ENCODE results near the gene FOXC1. TPM values are rescaled to one million over a fixed set of nuclear protein-coding genes. Genes with fewer than 3 reads are reported as not detected.

Gene FOXC1
- total RNA-seq, 1 experiment from 2014 or later: 88.4 TPM

DNA sequence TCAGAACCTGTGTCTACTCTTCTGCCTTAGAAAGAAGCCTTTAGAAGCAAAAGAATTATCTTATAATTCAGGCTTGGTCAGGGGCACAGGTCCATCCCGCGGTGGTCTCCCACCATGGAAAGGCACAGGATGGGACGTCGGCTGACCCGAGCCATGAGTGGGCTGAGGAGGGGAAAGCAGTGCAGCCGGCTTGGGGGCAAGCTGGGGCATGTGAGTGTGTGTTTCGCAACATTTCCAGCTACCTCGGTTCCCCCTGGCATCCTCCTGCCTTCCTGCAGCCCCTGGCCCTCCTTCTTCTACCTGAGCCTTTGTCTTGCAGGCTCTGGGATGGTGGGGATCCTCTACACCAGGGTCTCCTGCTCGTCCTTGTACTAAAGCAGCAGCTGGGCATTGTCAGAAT is 29.1 kb upstream of the FOXC1 start:
- in situ Hi-C loops (cut with HindIII; ENCODE audit: low pct_unique_long_range_greater_than_20kb, low sequenced_read_pairs): no loop called here
- DNase-seq (ENCODE audit: low read depth): no peak

GRCh38 chr6:1581120-1581991 is 28.4 kb upstream of the FOXC1 start:
- in situ Hi-C loops (cut with HindIII; ENCODE audit: low pct_unique_long_range_greater_than_20kb, low sequenced_read_pairs): no loop called here
- DNase-seq (ENCODE audit: low read depth): no peak

- in situ Hi-C loops (cut with HindIII; ENCODE audit: low pct_unique_long_range_greater_than_20kb, low sequenced_read_pairs): no loop called here
These were observed 25.6 kb upstream of the FOXC1 start for GRCh38 chr6:1584146-1584545.

DNA sequence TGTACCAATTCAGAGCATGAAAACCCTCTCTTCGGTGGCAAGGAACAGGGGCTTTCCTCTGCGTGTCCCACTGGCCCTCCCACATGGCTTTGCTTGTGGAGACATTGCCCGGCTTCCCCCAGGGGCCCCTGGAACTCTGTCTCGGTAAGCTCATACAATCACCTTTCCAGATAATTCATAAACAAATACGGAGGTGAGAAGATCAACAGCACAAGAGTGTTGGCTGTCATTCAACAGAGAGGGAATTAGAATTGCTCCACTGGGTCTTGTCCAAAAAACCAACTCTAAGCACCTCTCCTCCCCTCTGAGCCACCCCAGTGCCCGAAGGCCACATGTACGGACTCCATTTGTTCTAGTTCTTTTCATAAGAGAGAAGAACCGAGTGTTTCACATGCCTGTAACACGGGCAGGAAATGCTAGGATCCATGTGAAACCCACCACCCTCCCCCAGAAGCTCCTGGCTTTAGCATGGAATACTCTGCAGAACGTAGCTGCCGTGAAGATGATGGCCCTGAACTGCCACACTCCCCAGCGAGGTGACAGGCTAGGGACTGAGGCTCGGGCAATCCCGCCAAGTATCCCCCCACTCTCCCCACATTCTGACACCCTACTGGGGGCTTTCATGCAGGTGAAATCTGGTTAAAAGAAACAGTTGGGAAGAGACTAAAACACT is 24.6 kb upstream of the FOXC1 start:
- DNase-seq (ENCODE audit: low read depth): no peak
- in situ Hi-C loops (cut with HindIII; ENCODE audit: low pct_unique_long_range_greater_than_20kb, low sequenced_read_pairs): no loop called here

More at GRCh38 chr6:1584146-1584545, 25.6 kb upstream of the FOXC1 start:
- no peak for DNase-seq (ENCODE audit: low read depth)

DNA sequence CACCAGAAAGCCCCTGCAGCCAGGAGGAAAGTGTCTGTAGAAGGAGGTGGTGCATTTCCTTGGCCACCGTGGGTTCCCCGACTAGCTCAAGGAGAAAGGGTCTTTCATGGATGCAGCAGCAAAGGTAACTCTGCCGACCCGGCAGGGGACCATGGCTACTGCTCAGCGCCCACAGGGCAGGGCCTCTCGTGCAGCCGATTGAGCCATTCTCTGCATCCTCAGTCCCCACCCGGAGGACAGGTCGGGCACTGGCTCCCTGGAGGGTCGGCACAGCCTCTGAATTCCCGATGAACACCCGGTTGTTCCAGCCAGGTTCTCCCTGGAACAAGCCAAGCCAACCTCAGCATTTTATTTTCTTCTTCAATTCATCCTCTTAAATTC is 24.1 kb upstream of the FOXC1 start:
- in situ Hi-C loops (cut with HindIII; ENCODE audit: low pct_unique_long_range_greater_than_20kb, low sequenced_read_pairs): no loop called here

DNA sequence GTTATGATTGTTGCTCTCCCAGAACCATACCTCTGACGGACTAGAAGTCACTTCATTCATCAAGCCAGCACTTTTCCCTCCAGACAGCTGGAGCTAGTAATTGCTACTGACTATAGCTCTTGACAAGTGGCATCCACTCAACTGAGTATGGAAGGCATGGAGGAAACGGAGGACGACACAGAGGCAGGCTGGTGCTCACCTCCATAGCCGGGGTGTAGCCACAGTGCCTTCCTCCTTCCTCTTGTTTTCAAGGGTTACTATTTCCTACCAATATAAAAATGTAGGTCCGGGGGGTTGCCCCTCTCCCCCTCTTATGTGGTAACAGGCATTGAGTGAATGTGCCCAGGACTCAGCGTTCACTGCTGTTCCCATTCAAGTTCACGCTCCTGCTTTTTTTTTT is 23.5 kb upstream of the FOXC1 start:
- in situ Hi-C loops (cut with HindIII; ENCODE audit: low pct_unique_long_range_greater_than_20kb, low sequenced_read_pairs): no loop called here
- no peak for DNase-seq (ENCODE audit: low read depth)

More for the DNA sequence above, 24.1 kb upstream of the FOXC1 start:
- no peak for DNase-seq (ENCODE audit: low read depth)

DNA sequence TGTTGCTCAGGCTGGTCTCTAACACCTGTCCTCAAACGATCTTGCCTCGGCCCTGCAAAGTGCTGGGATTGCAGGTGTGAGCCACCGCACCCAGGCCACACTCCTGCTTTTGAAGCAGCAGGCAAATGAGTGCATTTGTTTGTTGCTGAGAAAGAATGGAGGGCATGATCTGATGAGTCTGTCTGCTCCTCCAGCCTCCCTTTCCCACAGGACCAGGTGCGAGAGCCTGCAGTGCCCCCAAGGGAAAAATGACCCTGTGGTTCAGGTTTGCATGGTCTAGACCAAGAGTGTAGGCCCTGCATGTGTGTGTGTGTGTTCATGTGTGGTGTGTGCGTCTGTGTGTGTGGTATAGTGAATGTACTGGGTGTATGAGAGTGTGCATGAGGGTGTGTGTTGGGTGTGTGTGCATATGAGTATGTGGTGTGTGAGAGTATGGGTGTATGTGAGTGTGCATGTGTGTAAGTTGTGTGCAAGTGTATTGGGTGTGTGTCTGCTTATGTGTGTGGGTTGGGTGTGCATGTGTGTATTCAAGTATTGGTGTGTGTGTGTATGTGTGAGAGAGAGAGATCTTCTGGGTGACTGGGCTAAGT is 22.8 kb upstream of the FOXC1 start:
- no peak for DNase-seq (ENCODE audit: low read depth)
- in situ Hi-C loops (cut with HindIII; ENCODE audit: low pct_unique_long_range_greater_than_20kb, low sequenced_read_pairs): no loop called here

DNA sequence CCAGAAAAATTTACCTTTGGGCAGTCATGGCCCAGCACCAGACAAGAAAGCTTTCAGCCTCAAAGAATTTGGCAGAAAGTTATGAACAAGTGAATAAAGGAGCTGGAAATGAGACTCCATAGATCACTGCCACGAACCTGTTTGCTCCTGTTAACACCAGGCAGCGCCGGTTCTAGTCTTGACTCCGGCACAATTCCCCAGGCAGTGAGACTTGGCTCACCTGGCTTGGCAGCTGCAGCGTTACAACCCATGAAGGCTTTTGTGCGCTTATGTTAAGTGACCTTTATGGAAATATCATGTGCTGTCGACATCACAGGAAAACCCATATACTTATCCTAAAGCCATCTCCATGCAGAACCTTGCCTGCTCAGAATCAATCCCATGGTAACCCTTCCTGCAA is 22.2 kb upstream of the FOXC1 start:
- in situ Hi-C loops (cut with HindIII; ENCODE audit: low pct_unique_long_range_greater_than_20kb, low sequenced_read_pairs): no loop called here
- no peak for DNase-seq (ENCODE audit: low read depth)

DNA sequence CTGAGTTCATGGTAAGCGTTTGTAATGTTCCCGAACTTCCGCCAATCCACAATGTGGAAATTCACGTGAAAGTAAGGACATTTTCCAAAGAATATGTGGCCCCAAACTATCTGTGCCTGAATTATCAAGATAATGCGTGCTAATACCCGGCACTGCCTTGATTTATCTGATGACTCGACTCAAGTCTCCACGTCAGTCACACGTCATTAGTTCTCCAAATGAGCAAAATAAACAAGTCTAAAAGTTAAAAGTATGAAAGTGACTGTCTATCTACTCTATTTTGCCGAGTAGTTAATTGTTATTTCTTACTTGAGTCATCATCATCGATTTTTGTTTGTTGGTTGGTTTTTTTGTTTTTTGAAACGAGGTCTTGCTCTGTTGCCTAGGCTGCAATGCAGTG is 21.7 kb upstream of the FOXC1 start:
- in situ Hi-C loops (cut with HindIII; ENCODE audit: low pct_unique_long_range_greater_than_20kb, low sequenced_read_pairs): no loop called here
- DNase-seq (ENCODE audit: low read depth): no peak

DNA sequence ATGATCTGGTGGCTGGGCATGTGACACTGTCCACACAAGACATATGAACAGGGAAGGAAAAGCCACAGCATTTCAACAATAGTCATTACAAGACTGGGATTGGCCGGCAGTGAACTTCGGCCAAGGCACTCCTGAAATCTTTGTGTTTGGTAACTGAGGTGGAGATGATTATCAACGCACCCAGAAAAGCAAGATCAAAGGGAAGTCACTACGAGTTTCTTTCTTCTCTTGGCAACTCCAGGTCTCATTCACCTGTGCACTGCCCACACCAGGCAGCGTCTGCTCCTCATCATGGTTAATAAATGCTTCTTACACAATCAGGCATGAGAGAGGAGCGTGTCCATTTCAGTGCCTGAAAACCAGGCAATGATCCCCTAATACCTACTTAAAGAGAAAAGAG is 20.5 kb upstream of the FOXC1 start:
- no peak for DNase-seq (ENCODE audit: low read depth)
- in situ Hi-C loops (cut with HindIII; ENCODE audit: low pct_unique_long_range_greater_than_20kb, low sequenced_read_pairs): no loop called here

DNA sequence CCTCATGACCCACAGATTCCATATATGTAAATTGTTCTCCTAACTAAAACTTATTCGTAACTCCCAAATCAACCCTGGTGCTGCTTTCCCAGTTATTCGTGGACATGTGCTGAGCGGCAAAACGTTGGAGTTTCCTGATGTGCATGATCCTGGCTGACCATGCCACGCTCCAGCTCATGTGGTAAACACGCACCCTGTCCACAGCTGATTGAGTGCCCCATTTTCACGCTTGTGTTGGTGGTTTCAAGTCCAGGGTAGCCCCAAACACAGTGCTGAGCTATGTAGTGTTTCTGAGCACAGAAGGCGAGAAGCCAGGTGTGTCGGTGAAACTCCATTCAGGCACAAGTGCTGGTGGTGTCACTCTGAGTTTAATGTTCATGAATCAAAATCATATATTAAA is 19.1 kb upstream of the FOXC1 start:
- in situ Hi-C loops (cut with HindIII; ENCODE audit: low pct_unique_long_range_greater_than_20kb, low sequenced_read_pairs): no loop called here
- no peak for DNase-seq (ENCODE audit: low read depth)

DNA sequence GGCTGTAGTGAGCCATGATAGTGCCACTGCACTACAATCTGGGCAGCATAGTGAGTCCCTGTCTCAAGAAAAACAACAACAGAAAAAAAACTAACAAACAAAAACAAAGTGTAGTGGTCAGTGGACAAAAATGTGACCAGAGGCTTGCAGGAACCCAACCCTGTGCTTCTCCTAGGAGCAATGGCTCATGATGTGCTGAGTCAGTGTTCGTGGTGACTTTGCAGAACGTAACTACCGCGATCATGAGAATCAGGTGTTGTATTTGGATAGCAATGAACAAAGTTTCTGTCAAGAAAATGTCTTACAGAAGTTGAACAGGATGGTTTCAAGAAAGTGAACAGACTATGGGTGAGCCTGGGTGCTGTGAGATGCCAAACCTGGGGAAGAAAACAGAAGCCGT is 18.5 kb upstream of the FOXC1 start:
- in situ Hi-C loops (cut with HindIII; ENCODE audit: low pct_unique_long_range_greater_than_20kb, low sequenced_read_pairs): no loop called here

DNA sequence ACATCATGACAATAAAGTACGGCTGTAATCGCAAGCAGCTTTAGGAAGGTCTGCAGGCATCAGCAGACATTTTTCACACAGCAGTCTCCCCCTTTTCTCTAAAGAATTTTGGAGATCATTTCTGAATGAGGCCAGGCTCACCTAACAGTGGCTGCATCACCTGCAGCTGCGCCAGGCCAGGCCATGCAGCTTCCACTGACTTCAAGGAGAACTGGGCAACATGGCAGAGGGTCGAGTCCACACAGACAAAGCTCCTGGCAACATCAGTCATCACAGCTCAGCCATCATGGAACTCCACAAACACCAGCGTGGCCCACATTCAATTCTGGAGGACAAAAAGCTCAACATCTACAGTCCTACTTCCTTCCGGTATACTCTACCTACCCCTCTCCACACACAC is 17.8 kb upstream of the FOXC1 start:
- in situ Hi-C loops (cut with HindIII; ENCODE audit: low pct_unique_long_range_greater_than_20kb, low sequenced_read_pairs): no loop called here
- DNase-seq (ENCODE audit: low read depth): no peak

More for the DNA sequence above, 18.5 kb upstream of the FOXC1 start:
- no peak for DNase-seq (ENCODE audit: low read depth)

DNA sequence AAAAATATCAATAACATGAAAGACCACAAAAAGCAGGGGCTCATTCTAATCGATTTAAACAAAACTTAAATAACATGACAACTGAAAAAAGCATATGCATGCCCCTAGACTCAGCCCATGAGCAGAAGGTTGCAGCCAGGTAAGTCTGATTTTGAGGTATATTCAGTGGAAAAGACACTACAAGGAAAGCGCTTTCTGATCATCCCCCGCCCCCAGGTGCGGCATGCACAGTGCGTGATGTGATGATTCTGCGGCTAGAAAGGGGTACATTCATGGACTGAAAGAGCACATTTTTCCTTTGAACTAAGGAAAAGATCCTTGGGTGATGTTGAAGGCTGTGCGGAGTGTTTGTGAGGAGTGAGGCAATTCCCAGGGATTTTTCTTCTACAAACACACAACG is 16.9 kb upstream of the FOXC1 start:
- in situ Hi-C loops (cut with HindIII; ENCODE audit: low pct_unique_long_range_greater_than_20kb, low sequenced_read_pairs): no loop called here
- DNase-seq (ENCODE audit: low read depth): no peak

DNA sequence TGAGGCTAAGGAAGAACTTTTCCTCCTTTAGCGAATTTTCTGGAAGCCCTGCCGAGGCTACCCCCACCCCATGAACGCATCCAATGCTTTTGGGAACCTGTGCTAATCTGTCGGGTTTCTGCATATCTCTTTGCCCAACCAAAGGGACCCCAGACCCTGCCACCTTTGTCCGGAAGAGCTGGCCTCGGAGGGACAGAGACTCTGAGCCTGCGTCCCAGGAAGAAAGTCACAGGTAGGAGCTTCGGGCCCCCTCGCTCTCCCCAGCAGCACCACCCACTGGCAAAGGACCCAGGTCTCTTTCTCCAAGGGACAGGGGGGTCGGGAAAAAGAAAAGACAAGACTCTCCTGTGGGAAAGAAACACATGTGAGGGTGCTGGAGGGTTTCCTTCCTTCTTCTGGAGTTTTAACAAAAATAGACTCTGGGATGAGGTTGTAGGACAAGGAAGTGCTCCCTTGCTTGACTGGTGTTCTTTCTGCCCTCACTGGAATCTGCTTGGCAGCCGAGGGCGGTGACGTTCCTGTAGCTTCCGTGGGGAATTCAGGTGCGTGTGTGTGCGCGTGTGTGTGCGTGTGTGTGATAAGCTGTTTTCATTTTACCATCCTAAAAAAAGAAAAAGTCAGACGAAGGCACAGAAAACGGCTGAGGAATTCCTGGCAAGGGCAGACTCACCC is 16.3 kb upstream of the FOXC1 start:
- DNase-seq (ENCODE audit: low read depth): no peak
- in situ Hi-C loops (cut with HindIII; ENCODE audit: low pct_unique_long_range_greater_than_20kb, low sequenced_read_pairs): no loop called here

DNA sequence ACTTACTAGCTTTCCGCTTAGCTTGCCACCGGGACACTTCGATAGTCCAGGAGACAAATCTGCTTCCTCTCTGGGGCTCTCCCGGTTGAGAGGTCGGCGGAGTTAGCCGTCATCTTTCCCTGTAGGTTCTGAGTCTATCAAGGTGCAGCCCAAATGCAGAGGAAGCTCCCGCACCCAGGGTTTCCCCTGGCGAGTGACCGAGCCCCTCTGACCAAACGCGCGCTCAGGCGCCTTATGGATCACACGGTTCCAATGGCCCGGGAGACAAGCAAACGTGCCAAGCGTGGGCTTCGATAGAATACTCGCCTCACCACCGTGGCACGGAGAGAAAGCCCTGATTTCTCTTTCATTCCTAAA is 15.8 kb upstream of the FOXC1 start:
- in situ Hi-C loops (cut with HindIII; ENCODE audit: low pct_unique_long_range_greater_than_20kb, low sequenced_read_pairs): no loop called here
- DNase-seq (ENCODE audit: low read depth): no peak

DNA sequence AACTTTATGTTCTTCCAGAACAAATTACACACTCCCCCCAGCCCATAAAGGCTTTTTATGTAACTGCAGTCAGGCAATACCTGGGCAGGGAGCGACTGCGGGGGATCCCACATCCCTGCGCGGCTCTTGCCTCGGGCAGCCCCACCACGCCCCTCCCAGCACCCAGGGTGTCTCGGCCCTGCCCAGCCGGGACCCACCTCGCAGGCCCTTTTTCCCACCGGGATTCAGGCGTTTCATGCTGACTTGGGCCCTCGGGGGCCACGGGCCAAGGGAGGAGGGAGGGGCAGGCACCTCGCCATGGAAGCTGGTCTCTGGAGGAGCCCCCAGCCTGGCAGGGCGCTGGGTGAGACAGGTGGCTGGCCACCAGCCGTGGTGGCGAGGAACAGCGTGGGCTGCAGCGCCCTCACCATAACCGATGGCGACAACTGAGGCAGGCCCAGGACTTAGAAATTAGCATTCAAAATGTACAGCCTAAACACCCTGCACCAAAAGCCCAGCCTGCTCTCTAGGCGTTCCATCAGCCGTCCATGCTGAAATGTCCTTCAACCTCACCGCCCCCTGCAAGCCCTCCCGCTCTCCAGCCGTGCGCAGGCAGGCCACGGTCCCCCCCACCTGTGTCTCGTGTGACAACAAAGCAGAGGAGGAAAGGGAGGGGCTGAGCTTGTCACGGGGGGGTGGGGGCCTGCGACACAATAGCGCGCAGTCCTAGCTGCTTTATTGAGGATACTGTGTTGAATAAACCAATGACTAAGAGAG is 15.1 kb upstream of the FOXC1 start:
- no peak for DNase-seq (ENCODE audit: low read depth)
- in situ Hi-C loops (cut with HindIII; ENCODE audit: low pct_unique_long_range_greater_than_20kb, low sequenced_read_pairs): no loop called here

DNA sequence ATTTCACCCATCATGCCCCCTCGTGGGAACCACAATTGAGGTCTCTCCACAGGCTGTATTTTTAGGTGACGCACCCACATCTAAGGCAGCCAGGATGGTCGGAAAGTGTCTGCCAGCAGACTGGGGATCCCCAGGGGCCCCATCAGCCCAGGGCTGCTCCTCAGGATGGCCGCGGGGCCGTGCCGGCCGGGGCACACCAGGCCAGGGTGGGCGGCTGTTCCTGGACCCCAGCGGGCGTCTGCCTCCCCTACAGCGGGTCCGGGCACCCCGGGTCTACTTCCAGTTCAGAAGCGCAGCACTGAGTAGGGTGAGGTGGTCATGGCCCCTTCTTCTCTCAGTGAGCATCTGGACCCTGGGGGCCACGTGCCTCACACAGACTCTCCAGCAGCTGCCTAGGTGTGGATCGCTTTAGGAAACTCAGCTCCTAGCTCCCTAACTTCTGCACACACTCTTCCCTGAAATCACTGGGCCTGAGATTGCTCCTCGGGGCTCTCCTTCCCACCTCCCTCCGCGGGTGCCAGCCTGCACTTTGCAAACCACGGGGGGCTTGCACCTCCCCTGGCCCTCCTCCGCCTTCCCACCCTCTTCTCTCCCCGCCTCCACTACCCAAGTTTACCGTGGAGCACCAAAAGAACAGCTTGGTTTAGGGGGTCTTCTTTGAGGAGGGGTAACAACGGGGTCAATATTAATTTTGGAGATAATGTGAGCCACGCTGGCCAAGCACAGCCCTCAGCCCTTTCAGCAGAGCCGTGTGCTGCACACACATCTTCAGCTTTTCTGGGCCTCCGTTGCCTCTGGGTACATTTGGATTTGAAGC is 14.2 kb upstream of the FOXC1 start:
- in situ Hi-C loops (cut with HindIII; ENCODE audit: low pct_unique_long_range_greater_than_20kb, low sequenced_read_pairs): no loop called here
- no peak for DNase-seq (ENCODE audit: low read depth)

Data from Caki2 (cell line).